Large intestine (tissue), 3 donors: ENCODE measurements around the gene LGR6. TPM values are rescaled to one million over a fixed set of nuclear protein-coding genes. Genes with fewer than 3 reads are reported as not detected.
"Not testable (repeated sequence)": the region's sequence is repeated elsewhere in the genome, so short reads cannot be mapped to it uniquely, and the experiment has no call there.

Experiments
- DNase-seq, 2 donors: peaks; one replicate each; pipeline versions ENCODE4 v3.0.0 to v3.0.0-alpha.2; 2013
- H3K27ac ChIP-seq: one replicate; pipeline ENCODE4 v1.5.1; 2013; ENCODE audit warnings: low read length
- H3K27me3 ChIP-seq: 2 replicates; pipeline ENCODE4 v1.6.1; 2013; ENCODE audit warnings: low read length; ENCODE audit not compliant: control insufficient read depth, insufficient read depth
- H3K36me3 ChIP-seq: 2 replicates; pipeline ENCODE4 v1.6.1; 2013; ENCODE audit warnings: low read length; ENCODE audit not compliant: control insufficient read depth, insufficient read depth
- H3K4me1 ChIP-seq: one replicate; pipeline ENCODE4 v1.6.1; 2013; ENCODE audit warnings: low read length; ENCODE audit not compliant: control insufficient read depth, insufficient read depth
- H3K4me3 ChIP-seq: one replicate; pipeline ENCODE4 v1.5.1; 2013; ENCODE audit warnings: low read length
- H3K9me3 ChIP-seq: one replicate; pipeline ENCODE4 v1.6.1; 2013; ENCODE audit warnings: mild to moderate bottlenecking, low read depth, low read length, moderate library complexity; ENCODE audit not compliant: control insufficient read depth
- WGBS: methylation state at CpG from one replicate; pipeline ENCODE4 v1.1.5; 2013; ENCODE audit warnings: low lambda C conversion rate; ENCODE audit not compliant: insufficient coverage; 5-methylcytosine and 5-hydroxymethylcytosine counted together
- polyA plus RNA-seq: library from polyadenylated mRNA; unstranded; fragments of 120-200 nt; gene quantifications from one replicate; pipeline ENCODE4 v1.2.1, GENCODE V29; 2013

LGR6 gene
- polyA plus RNA-seq, 1 donor: 0.36 TPM

- H3K4me1 ChIP-seq, H3K27ac ChIP-seq, H3K36me3 ChIP-seq, H3K4me3 ChIP-seq, DNase-seq, H3K27me3 ChIP-seq, H3K9me3 ChIP-seq: not testable (repeated sequence)
- 100% methylated on average over 1 of the region's 13 CpGs for WGBS
Observed at GRCh38 chr1:202167054-202167453, 26.5 kb upstream of the LGR6 start.

GRCh38 chr1:202167708-202168415 lies 25.7 kb upstream of the LGR6 start:
- H3K4me1 ChIP-seq: peaks cover 4% of the 10 kb centered on the region
- no peaks in the 10 kb centered on the region for H3K36me3 ChIP-seq
- H3K27me3 ChIP-seq: no peaks in the 10 kb centered on the region
- peak in 1 of 2 donors; percentile 16 for DNase-seq
- H3K9me3 ChIP-seq: no peaks in the 10 kb centered on the region
- no peak overlapping the region for H3K4me3 ChIP-seq
- no peak overlapping the region for H3K27ac ChIP-seq
- WGBS: no CpG with 5 or more reads among the region's 18 CpGs

GRCh38 chr1:202168861-202169260 lies 24.7 kb upstream of the LGR6 start:
- no peak overlapping the region for H3K4me3 ChIP-seq
- H3K27me3 ChIP-seq: no peaks in the 10 kb centered on the region
- H3K27ac ChIP-seq: no peak overlapping the region
- DNase-seq: no peak
- no peaks in the 10 kb centered on the region for H3K9me3 ChIP-seq
- no peaks in the 10 kb centered on the region for H3K4me1 ChIP-seq
- no peaks in the 10 kb centered on the region for H3K36me3 ChIP-seq
- no CpG with 5 or more reads among the region's 7 CpGs for WGBS

- no CpG with 5 or more reads among the region's 6 CpGs for WGBS
- H3K4me1 ChIP-seq: no peaks in the 10 kb centered on the region
- DNase-seq: no peak
- H3K27ac ChIP-seq: no peak overlapping the region
- no peak overlapping the region for H3K4me3 ChIP-seq
- H3K9me3 ChIP-seq: no peaks in the 10 kb centered on the region
- no peaks in the 10 kb centered on the region for H3K27me3 ChIP-seq
- no peaks in the 10 kb centered on the region for H3K36me3 ChIP-seq
Observed at GRCh38 chr1:202170726-202171125, 22.9 kb upstream of the LGR6 start.

GRCh38 chr1:202171292-202172014 lies 22.1 kb upstream of the LGR6 start:
- no peak overlapping the region for H3K27ac ChIP-seq
- no CpG with 5 or more reads among the region's 11 CpGs for WGBS
- H3K4me1 ChIP-seq: no peaks in the 10 kb centered on the region
- H3K27me3 ChIP-seq: no peaks in the 10 kb centered on the region
- no peaks in the 10 kb centered on the region for H3K36me3 ChIP-seq
- DNase-seq: no peak
- no peaks in the 10 kb centered on the region for H3K9me3 ChIP-seq
- no peak overlapping the region for H3K4me3 ChIP-seq

- no peak for DNase-seq
- no peaks in the 10 kb centered on the region for H3K27me3 ChIP-seq
- H3K36me3 ChIP-seq: no peaks in the 10 kb centered on the region
- no peak overlapping the region for H3K4me3 ChIP-seq
- no peaks in the 10 kb centered on the region for H3K4me1 ChIP-seq
- no peaks in the 10 kb centered on the region for H3K9me3 ChIP-seq
- no CpG with 5 or more reads among the region's 5 CpGs for WGBS
- no peak overlapping the region for H3K27ac ChIP-seq
Observed at GRCh38 chr1:202172015-202172355, 21.6 kb upstream of the LGR6 start.

GRCh38 chr1:202173993-202174392 lies 19.6 kb upstream of the LGR6 start:
- no peaks in the 10 kb centered on the region for H3K4me1 ChIP-seq
- H3K36me3 ChIP-seq: no peaks in the 10 kb centered on the region
- no peaks in the 10 kb centered on the region for H3K27me3 ChIP-seq
- H3K4me3 ChIP-seq: no peak overlapping the region
- no peaks in the 10 kb centered on the region for H3K9me3 ChIP-seq
- WGBS: no CpG with 5 or more reads among the region's 7 CpGs
- DNase-seq: no peak
- H3K27ac ChIP-seq: no peak overlapping the region

- WGBS: no CpG with 5 or more reads among the region's 29 CpGs
- Histone ChIP-seq H3K36me3 (no peaks in the 10 kb centered on the region), H3K9me3 (no peaks in the 10 kb centered on the region), H3K4me3 (no peak overlapping the region), H3K27ac (no peak overlapping the region), H3K4me1 (no peaks in the 10 kb centered on the region), H3K27me3 (no peaks in the 10 kb centered on the region)
- DNase-seq: no peak
Observed at GRCh38 chr1:202176949-202177927, 16.4 kb upstream of the LGR6 start.

GRCh38 chr1:202179828-202180750 lies 13.5 kb upstream of the LGR6 start:
- H3K9me3 ChIP-seq: no peaks in the 10 kb centered on the region
- no peaks in the 10 kb centered on the region for H3K27me3 ChIP-seq
- DNase-seq: no peak
- no peaks in the 10 kb centered on the region for H3K36me3 ChIP-seq
- no peaks in the 10 kb centered on the region for H3K4me1 ChIP-seq
- WGBS: no CpG with 5 or more reads among the region's 19 CpGs
- no peak overlapping the region for H3K27ac ChIP-seq
- no peak overlapping the region for H3K4me3 ChIP-seq
